WI38 (cell line): ENCODE results near the gene ZFC3H1.

ENCODE experiments used
- H3K4me3 ChIP-seq: 2 replicates; pipeline ENCODE4 v1.5.1; 2011; ENCODE audit warnings: low read depth, mild to moderate bottlenecking, control low read depth, low read length
- CTCF ChIP-seq: IDR thresholded peaks from 2 replicates; pipeline ENCODE4 v1.5.1; 2012; ENCODE audit warnings: low read depth, mild to moderate bottlenecking, control low read depth, low read length

The ZFC3H1 gene

GRCh38 chr12:71655495-71655894, 8.2 kb downstream of the ZFC3H1 start:
- no peak overlapping the region for H3K4me3 ChIP-seq
- TF ChIP-seq CTCF = no peak

- H3K4me3 ChIP-seq = no peak overlapping the region
- no peak for TF ChIP-seq CTCF
Measured at GRCh38 chr12:71654200-71654599, 9.4 kb downstream of the ZFC3H1 start.

- TF ChIP-seq CTCF = no peak
- no peak overlapping the region for H3K4me3 ChIP-seq
Measured at GRCh38 chr12:71653137-71653536, 10.5 kb downstream of the ZFC3H1 start.

- no peak for TF ChIP-seq CTCF
- H3K4me3 ChIP-seq = no peak overlapping the region
Measured at GRCh38 chr12:71652656-71653055, 11.0 kb downstream of the ZFC3H1 start.

GRCh38 chr12:71649401-71649800, 14.2 kb downstream of the ZFC3H1 start:
- no peak overlapping the region for H3K4me3 ChIP-seq
- TF ChIP-seq CTCF = no peak

- no peak overlapping the region for H3K4me3 ChIP-seq
- TF ChIP-seq CTCF = no peak
Measured at GRCh38 chr12:71648537-71648936, 15.1 kb downstream of the ZFC3H1 start.

GRCh38 chr12:71646512-71646911, 17.1 kb downstream of the ZFC3H1 start:
- no peak for TF ChIP-seq CTCF
- H3K4me3 ChIP-seq = no peak overlapping the region
